ENCODE measurements around the gene CSMD2. TPM values are rescaled to one million over a fixed set of nuclear protein-coding genes. Genes with fewer than 3 reads are reported as not detected.

The CSMD2 gene
- total RNA-seq, 1 experiment from 2014 or later: not detected

- in situ Hi-C loops (cut with HindIII; ENCODE audit: low pct_unique_long_range_greater_than_20kb, low sequenced_read_pairs): no loop called here
These were observed 262.4 kb downstream of the CSMD2 start for GRCh38 chr1:33902486-33903209.

GRCh38 chr1:33899746-33900145 is 265.3 kb downstream of the CSMD2 start:
- in situ Hi-C loops (cut with HindIII; ENCODE audit: low pct_unique_long_range_greater_than_20kb, low sequenced_read_pairs): no loop called here
- DNase-seq (ENCODE audit: low read depth): no peak

More at GRCh38 chr1:33902486-33903209, 262.4 kb downstream of the CSMD2 start:
- DNase-seq (ENCODE audit: low read depth): no peak

- in situ Hi-C loops (cut with HindIII; ENCODE audit: low pct_unique_long_range_greater_than_20kb, low sequenced_read_pairs): no loop called here
- no peak for DNase-seq (ENCODE audit: low read depth)
These were observed 266.1 kb downstream of the CSMD2 start for GRCh38 chr1:33898881-33899280.

GRCh38 chr1:33898406-33898805 is 266.6 kb downstream of the CSMD2 start:
- DNase-seq (ENCODE audit: low read depth): no peak
- in situ Hi-C loops (cut with HindIII; ENCODE audit: low pct_unique_long_range_greater_than_20kb, low sequenced_read_pairs): no loop called here

- no peak for DNase-seq (ENCODE audit: low read depth)
- in situ Hi-C loops (cut with HindIII; ENCODE audit: low pct_unique_long_range_greater_than_20kb, low sequenced_read_pairs): no loop called here
These were observed 267.8 kb downstream of the CSMD2 start for GRCh38 chr1:33897092-33897725.

GRCh38 chr1:33895976-33896375 is 269.1 kb downstream of the CSMD2 start:
- in situ Hi-C loops (cut with HindIII; ENCODE audit: low pct_unique_long_range_greater_than_20kb, low sequenced_read_pairs): no loop called here

GRCh38 chr1:33895396-33895795 is 269.6 kb downstream of the CSMD2 start:
- in situ Hi-C loops (cut with HindIII; ENCODE audit: low pct_unique_long_range_greater_than_20kb, low sequenced_read_pairs): no loop called here
- no peak for DNase-seq (ENCODE audit: low read depth)

More at GRCh38 chr1:33895976-33896375, 269.1 kb downstream of the CSMD2 start:
- DNase-seq (ENCODE audit: low read depth): no peak

GRCh38 chr1:33893147-33893830 is 271.7 kb downstream of the CSMD2 start:
- no peak for DNase-seq (ENCODE audit: low read depth)
- in situ Hi-C loops (cut with HindIII; ENCODE audit: low pct_unique_long_range_greater_than_20kb, low sequenced_read_pairs): no loop called here

GRCh38 chr1:33886496-33886895 is 278.5 kb downstream of the CSMD2 start:
- in situ Hi-C loops (cut with HindIII; ENCODE audit: low pct_unique_long_range_greater_than_20kb, low sequenced_read_pairs): no loop called here
- no peak for DNase-seq (ENCODE audit: low read depth)

GRCh38 chr1:33880305-33880704 is 284.7 kb downstream of the CSMD2 start:
- in situ Hi-C loops (cut with HindIII; ENCODE audit: low pct_unique_long_range_greater_than_20kb, low sequenced_read_pairs): no loop called here
- DNase-seq (ENCODE audit: low read depth): no peak

- in situ Hi-C loops (cut with HindIII; ENCODE audit: low pct_unique_long_range_greater_than_20kb, low sequenced_read_pairs): no loop called here
- no peak for DNase-seq (ENCODE audit: low read depth)
These were observed 286.6 kb downstream of the CSMD2 start for GRCh38 chr1:33878392-33878791.

GRCh38 chr1:33876970-33877650 is 287.9 kb downstream of the CSMD2 start:
- DNase-seq (ENCODE audit: low read depth): no peak

GRCh38 chr1:33875862-33876261 is 289.2 kb downstream of the CSMD2 start:
- in situ Hi-C loops (cut with HindIII; ENCODE audit: low pct_unique_long_range_greater_than_20kb, low sequenced_read_pairs): no loop called here
- DNase-seq (ENCODE audit: low read depth): no peak

More at GRCh38 chr1:33876970-33877650, 287.9 kb downstream of the CSMD2 start:
- in situ Hi-C loops (cut with HindIII; ENCODE audit: low pct_unique_long_range_greater_than_20kb, low sequenced_read_pairs): no loop called here

GRCh38 chr1:33874636-33875035 is 290.4 kb downstream of the CSMD2 start:
- in situ Hi-C loops (cut with HindIII; ENCODE audit: low pct_unique_long_range_greater_than_20kb, low sequenced_read_pairs): no loop called here

GRCh38 chr1:33872683-33873082 is 292.3 kb downstream of the CSMD2 start:
- DNase-seq (ENCODE audit: low read depth): peak; percentile 2

More at GRCh38 chr1:33874636-33875035, 290.4 kb downstream of the CSMD2 start:
- no peak for DNase-seq (ENCODE audit: low read depth)

GRCh38 chr1:33872275-33872674 is 292.8 kb downstream of the CSMD2 start:
- no peak for DNase-seq (ENCODE audit: low read depth)
- in situ Hi-C loops (cut with HindIII; ENCODE audit: low pct_unique_long_range_greater_than_20kb, low sequenced_read_pairs): no loop called here

More at GRCh38 chr1:33872683-33873082, 292.3 kb downstream of the CSMD2 start:
- in situ Hi-C loops (cut with HindIII; ENCODE audit: low pct_unique_long_range_greater_than_20kb, low sequenced_read_pairs): no loop called here

- no peak for DNase-seq (ENCODE audit: low read depth)
- in situ Hi-C loops (cut with HindIII; ENCODE audit: low pct_unique_long_range_greater_than_20kb, low sequenced_read_pairs): no loop called here
These were observed 297.3 kb downstream of the CSMD2 start for GRCh38 chr1:33867684-33868083.

GRCh38 chr1:33866281-33866680 is 298.7 kb downstream of the CSMD2 start:
- in situ Hi-C loops (cut with HindIII; ENCODE audit: low pct_unique_long_range_greater_than_20kb, low sequenced_read_pairs): no loop called here
- no peak for DNase-seq (ENCODE audit: low read depth)

Data from Caki2 (cell line).